AG10803 (cell line): ENCODE data around the gene LILRB2.
"Not testable (repeated sequence)": the region's sequence is repeated elsewhere in the genome, so short reads cannot be mapped to it uniquely, and the experiment has no call there.

Experiments used
- DNase-seq: peaks from one replicate; pipeline ENCODE4 v3.0.0; 2010; ENCODE audit warnings: low read depth
- H3K4me3 ChIP-seq: 2 replicates; pipeline ENCODE4 v1.5.1; 2011; ENCODE audit warnings: mild to moderate bottlenecking, low read length, control low read depth
- TF ChIP-seq, protein P1 (sequence below): conservative IDR thresholded peaks from 2 replicates; pipeline ENCODE4 v1.5.1; 2011; ENCODE audit warnings: mild to moderate bottlenecking, low read length, control low read depth, inconsistent platforms

The LILRB2 gene

DNA sequence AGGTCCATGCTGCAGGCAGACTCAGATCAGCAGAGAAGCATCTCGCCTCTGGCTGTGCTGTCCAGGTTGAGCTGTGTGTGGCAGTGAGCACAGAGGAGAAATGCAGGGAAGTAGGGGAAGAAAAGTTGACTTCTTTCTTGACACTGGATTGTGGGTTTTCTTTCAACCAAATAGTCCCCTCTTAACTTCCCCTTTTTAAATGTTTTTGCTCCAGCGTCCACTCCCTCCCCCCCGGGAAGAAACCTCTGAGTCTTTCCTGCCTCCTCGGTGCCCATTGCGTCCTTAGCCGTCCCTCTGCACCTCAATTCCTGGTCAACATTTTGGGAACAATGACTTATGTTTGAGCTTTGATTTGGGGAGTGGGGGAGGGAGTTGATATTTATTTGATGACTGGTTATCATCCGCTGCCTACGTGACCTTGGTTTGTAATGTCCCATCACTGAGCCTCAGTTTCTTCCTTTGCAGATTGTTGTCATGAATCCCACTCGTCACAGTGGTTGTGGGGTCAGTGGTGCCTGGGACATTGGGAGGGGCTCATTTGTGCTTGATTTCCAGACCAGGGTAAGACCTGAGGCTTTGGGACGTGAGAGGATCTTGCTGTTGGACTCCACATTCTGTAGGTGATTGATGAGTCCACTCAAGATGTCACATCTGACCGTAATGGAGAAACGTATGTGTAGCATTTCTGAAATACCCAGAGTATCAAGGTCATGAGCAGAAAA is at the start of gene LILRB2:
LILRB2 (minus strand) TSS at position 104 of the 722 bp plus-strand sequence. CDS start 614 bp downstream, outside the sequence.
- TF ChIP-seq, protein P1, sequence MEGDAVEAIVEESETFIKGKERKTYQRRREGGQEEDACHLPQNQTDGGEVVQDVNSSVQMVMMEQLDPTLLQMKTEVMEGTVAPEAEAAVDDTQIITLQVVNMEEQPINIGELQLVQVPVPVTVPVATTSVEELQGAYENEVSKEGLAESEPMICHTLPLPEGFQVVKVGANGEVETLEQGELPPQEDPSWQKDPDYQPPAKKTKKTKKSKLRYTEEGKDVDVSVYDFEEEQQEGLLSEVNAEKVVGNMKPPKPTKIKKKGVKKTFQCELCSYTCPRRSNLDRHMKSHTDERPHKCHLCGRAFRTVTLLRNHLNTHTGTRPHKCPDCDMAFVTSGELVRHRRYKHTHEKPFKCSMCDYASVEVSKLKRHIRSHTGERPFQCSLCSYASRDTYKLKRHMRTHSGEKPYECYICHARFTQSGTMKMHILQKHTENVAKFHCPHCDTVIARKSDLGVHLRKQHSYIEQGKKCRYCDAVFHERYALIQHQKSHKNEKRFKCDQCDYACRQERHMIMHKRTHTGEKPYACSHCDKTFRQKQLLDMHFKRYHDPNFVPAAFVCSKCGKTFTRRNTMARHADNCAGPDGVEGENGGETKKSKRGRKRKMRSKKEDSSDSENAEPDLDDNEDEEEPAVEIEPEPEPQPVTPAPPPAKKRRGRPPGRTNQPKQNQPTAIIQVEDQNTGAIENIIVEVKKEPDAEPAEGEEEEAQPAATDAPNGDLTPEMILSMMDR: no peak
- H3K4me3 ChIP-seq: no peak within 1 kb of the TSS
- DNase-seq: no peak

DNA sequence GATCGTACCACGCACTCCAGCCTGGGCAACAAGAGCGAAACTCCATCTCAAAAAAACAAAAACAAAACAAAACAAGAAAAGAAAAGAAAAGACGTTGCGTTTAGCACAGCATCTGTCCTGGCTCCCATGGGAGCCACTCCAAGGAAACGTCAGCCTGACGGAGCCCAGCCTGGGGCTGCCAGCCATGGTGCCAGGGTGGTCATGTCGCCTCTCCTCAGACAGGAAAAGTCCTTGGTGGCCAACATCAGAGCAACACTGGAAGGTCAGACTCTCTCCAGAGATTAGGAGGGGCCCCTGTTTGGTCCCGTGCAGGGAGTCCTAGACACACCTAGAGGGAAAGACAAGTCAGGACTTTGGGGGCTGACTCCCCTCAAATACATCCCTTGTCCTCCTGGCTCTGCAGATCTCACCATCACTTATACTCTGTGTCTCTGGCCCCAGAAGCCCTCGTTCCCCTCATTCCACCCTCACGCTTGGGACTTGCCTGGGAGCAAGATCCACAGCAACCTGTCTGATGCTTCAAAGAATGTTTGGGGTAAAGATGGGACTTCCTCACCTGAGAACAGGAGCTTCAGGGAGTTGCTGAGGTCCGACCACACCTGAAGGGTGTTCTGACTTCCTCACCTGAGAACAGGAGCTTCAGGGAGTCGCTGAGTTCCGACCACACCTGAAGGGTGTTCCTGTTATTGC is 48.7 kb upstream of the LILRB2 start:
- TF ChIP-seq, protein P1: no peak
- no peak overlapping the region for H3K4me3 ChIP-seq
- DNase-seq: no peak

DNA sequence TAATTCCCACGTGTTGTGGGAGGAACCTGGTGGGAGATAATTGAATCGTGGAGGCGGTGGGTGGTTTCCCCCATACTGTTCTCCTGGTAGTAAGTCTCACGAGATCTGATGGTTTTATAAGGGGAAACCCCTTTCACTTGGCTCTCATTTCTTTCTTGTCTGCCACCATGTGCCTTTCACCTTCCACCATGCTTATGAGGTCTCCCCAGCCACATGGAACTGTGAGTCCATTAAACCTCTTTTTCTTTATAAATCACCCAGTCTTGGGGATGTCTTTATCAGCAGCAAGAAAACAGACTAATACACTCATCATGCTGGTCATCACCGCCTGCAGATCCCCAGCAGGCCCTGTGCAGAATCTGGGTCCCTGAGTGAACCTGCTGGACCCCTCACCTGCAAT is 47.9 kb upstream of the LILRB2 start:
- not testable (repeated sequence) for H3K4me3 ChIP-seq, DNase-seq

DNA sequence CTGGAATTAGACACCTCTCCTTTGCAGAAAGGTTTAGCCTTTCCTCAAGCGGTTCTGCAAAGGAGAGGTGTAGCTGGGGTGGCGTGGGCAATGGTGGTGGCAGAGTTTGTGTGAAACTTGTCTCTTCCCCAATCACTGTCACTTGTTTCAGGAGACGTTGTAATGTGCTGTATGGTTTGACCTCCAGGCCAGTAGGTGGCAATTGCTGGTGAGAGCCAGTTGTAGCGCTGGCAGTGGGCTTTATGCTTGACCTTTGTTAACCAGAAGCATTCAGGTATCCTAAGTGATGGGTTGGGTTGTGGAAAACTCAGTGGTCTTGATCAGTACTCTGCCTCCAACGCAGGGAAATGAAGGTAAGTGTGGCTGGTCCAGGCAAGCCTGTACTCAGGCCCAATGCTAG is 44.7 kb upstream of the LILRB2 start:
- H3K4me3 ChIP-seq: no peak overlapping the region
- TF ChIP-seq, protein P1: no peak
- DNase-seq: no peak

DNA sequence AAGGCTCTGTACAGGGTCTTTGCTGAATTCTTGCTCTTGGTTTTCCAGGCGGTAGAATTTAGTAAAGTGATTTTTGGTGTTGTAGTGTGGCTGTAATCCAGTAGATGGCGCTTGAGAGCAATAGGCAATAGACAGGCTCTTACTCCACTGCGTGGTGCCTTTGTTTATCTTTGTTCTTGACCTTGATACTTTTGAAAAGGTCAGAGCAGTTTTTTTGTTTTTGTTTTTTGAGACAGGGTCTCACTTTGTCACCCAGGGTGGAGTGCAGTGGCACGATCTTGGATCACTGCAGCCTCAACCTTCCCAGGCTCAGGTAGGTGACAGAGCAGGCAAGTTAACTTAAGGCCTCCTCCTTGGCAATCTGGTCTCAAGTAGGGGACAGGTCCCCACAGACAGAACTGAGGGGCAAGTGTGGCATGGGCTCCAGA is 44.3 kb upstream of the LILRB2 start:
- TF ChIP-seq, protein P1: peak; percentile 84
- DNase-seq: peak; percentile 20
- no peak overlapping the region for H3K4me3 ChIP-seq

DNA sequence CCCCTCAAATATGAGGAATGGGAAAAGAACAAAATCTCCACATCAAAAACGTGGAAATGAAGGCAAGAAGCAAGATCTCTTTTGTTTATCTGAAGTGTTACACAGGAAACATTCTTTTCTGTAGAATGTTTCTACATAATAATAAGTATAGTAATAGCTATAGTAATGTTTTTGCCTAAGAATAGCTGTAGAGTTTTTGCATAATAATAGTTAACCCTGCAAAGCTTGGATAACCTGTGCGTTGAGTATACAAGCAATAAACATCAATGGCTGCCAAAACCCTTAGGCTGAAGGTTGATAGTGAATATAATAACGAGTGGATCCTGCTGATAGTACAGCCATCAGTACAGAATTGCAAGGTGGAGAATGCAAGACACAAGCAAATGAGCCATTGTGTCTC is 43.2 kb upstream of the LILRB2 start:
- TF ChIP-seq, protein P1: no peak
- no peak overlapping the region for H3K4me3 ChIP-seq
- DNase-seq: no peak

DNA sequence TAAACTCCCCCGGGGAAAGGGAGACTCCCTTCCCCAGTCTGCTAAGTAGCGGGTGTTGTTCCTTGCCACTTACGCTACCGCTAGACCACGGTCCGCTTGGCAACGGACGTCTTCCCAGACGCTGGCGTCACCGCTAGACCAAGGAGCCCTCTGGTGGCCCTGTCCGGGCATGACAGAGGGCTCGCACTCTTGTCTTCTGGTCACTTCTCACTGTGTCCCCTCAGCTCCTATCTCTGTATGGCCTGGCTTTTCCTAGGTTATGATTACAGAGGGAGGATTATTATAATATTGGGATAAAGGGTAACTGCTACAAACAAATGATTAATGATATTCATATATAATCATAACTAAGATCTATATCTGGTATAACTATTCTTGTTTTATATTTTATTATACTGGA is 42.0 kb upstream of the LILRB2 start:
- H3K4me3 ChIP-seq, DNase-seq: not testable (repeated sequence)

DNA sequence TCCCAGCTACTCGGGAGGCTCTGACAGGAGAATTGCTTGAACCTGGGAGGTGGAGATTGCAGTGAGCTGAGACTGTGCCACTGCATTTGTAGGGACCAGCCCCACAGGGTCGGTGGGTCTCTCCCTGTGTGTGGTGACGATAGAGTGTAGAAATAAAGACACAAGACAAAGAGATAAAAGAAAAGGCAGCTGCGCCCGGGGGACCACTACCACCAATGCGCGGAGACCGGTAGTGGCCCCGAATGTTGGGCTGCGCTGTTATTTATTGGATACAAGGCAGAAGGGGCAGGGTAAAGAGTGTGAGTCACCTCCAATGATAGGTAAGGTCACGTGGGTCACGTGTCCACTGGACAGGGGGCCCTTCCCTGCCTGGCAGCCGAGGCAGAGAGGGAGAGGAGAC is 41.4 kb upstream of the LILRB2 start:
- not testable (repeated sequence) for DNase-seq, H3K4me3 ChIP-seq
